ENCODE data around the gene HMGB2.

Gene HMGB2

DNA sequence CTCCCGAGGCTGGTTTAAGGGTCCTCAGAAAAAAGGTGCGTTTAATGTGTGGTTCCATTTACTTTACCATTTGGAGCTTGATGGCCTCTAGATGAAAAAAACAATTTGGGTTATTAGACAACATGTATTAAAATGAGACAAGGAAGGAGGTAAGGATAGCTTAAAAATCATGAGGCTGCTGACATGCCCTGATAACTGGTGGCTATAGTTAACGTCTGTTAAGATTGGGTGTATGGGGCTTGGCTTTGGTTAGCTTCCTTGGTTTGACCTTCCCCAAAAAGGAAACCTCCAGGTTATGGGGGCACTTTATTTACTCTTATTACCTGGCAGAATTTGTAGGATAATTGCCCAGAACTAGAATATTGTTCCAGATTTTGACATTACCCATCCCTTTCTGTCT is 51.5 kb downstream of the HMGB2 start:
- TF ChIP-seq POLR2A (IDR thresholded peaks at IDR 0.05; ENCODE audit: low read depth, low read length) (no peak), TAF1 (IDR thresholded peaks at IDR 0.05; ENCODE audit: borderline replicate concordance, low read depth, low read length) (no peak), POLR2AphosphoS5 (IDR thresholded peaks at IDR 0.05; ENCODE audit: low read depth, low read length) (no peak)
- no peak for FAIRE-seq
- no peak for DNase-seq (ENCODE audit: insufficient read length)

GRCh38 chr4:173282256-173282562 is 51.9 kb downstream of the HMGB2 start:
- DNase-seq (ENCODE audit: insufficient read length) (no peak), FAIRE-seq (no peak)

GRCh38 chr4:173281406-173282255 is 52.5 kb downstream of the HMGB2 start:
- TF ChIP-seq POLR2AphosphoS5 (IDR thresholded peaks at IDR 0.05; ENCODE audit: low read depth, low read length) (no peak), POLR2A (IDR thresholded peaks at IDR 0.05; ENCODE audit: low read depth, low read length) (no peak), TAF1 (IDR thresholded peaks at IDR 0.05; ENCODE audit: borderline replicate concordance, low read depth, low read length) (no peak)
- no peak for FAIRE-seq

More at GRCh38 chr4:173282256-173282562, 51.9 kb downstream of the HMGB2 start:
- no peak for TF ChIP-seq POLR2A (IDR thresholded peaks at IDR 0.05; ENCODE audit: low read depth, low read length)
- no peak for TF ChIP-seq TAF1 (IDR thresholded peaks at IDR 0.05; ENCODE audit: borderline replicate concordance, low read depth, low read length)
- no peak for TF ChIP-seq POLR2AphosphoS5 (IDR thresholded peaks at IDR 0.05; ENCODE audit: low read depth, low read length)

More at GRCh38 chr4:173281406-173282255, 52.5 kb downstream of the HMGB2 start:
- DNase-seq (ENCODE audit: insufficient read length), result no peak

Data from GM12892 (cell line).